Measurements from ENCODE around the gene DNAI4.

DNA sequence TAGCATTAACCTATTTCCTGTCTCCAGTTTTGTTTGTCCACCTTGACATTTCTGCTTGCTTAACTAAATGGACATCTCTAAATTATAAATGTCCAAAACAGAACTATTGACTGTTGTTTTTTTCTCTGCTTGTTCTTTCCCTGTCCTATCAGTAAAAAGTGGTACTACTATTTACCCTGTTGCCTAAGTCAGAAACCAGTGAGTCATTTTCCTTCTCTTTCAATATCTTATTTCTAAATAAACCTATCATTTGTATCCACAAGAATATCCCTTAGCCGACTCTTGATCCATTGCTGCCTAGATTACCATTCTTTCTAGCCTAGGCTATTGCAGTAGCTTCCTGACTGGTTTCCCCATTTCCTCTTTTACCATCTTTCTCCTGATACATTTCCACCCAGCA is 22.6 kb upstream of the DNAI4 start:
- TF ChIP-seq, protein P1, sequence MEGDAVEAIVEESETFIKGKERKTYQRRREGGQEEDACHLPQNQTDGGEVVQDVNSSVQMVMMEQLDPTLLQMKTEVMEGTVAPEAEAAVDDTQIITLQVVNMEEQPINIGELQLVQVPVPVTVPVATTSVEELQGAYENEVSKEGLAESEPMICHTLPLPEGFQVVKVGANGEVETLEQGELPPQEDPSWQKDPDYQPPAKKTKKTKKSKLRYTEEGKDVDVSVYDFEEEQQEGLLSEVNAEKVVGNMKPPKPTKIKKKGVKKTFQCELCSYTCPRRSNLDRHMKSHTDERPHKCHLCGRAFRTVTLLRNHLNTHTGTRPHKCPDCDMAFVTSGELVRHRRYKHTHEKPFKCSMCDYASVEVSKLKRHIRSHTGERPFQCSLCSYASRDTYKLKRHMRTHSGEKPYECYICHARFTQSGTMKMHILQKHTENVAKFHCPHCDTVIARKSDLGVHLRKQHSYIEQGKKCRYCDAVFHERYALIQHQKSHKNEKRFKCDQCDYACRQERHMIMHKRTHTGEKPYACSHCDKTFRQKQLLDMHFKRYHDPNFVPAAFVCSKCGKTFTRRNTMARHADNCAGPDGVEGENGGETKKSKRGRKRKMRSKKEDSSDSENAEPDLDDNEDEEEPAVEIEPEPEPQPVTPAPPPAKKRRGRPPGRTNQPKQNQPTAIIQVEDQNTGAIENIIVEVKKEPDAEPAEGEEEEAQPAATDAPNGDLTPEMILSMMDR (IDR thresholded peaks at IDR 0.05 in 8 of 11, conservative IDR thresholded peaks at IDR 0.05 in 3 of 11) = no peak
- no peak for TF ChIP-seq POLR2AphosphoS5 (IDR thresholded peaks at IDR 0.05)

All from spleen (tissue), 7 donors.